ENCODE results near the gene C6orf163.
"Not testable (repeated sequence)": the region's sequence is repeated elsewhere in the genome, so short reads cannot be mapped to it uniquely, and the experiment has no call there.

Gene C6orf163

DNA sequence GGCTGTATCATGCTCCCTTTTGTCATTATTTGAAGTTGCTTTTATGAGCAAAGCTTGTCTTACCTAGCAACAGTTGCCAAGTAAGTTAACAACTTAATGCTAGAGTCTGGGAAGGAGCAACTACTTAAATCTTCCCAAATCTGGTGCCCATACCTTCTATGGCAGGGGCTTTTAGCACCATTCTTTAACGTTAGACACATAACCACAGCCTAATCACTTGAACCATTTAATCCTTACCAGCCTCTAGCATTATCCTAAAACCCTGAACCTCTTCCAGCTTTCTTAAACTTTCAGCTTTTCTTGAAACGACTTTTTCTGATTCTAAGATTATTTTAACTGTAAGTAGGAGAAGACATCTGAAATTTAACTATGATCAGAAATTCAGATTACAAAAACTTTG is at the start of gene C6orf163:
C6orf163 (plus strand) TSS at position 83 of the 400 bp plus-strand sequence; CDS start at position 370, 287 bp downstream.
- Histone ChIP-seq H3K27me3 (ENCODE audit: control insufficient read depth in 5 of 5, insufficient read depth in 4 of 5, low read length in 5 of 5) (no peaks in the 10 kb centered on the region), H3K9me3 (ENCODE audit: control insufficient read depth in 5 of 5, low read length in 5 of 5) (no peaks in the 10 kb centered on the region), H3K36me3 (ENCODE audit: control insufficient read depth in 5 of 5, insufficient read depth in 5 of 5, low read length in 5 of 5) (peaks cover 0 to 3% (median 0%) of the 10 kb centered on the region in 5 donors), H3K27ac (ENCODE audit: low read depth, low read length) (no peak within 1 kb of the TSS), H3K4me3 (ENCODE audit: low read depth in 1 of 5, low read length in 5 of 5) (no peak within 1 kb of the TSS), H3K9ac (ENCODE audit: low read length in 5 of 5) (no peak within 1 kb of the TSS), H3K4me1 (ENCODE audit: control insufficient read depth in 5 of 5, insufficient read depth in 5 of 5, low read length in 5 of 5) (peaks cover 0 to 5% (median 0%) of the 10 kb centered on the region in 5 donors)

DNA sequence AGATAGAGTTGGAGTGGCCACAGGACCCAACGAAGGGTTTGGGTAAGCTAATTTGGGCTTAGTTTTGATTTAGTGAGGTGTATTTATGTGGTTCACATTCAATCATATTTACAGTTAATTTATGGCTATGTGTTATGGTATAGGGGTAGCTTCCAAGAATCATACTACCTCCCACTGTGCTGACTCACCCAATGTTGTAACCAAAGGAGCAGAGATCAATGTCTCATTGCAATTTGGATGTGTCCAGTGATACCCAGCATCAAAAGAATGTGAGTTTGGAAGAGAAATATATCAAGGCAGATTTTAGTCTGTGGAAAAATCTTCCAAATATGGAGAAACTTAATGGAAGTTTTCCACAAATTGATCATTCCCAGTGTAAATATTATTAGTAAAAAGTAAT is 47.5 kb upstream of the C6orf163 start:
- Histone ChIP-seq H3K4me3 (ENCODE audit: low read depth in 1 of 5, low read length in 5 of 5) (no peak overlapping the region), H3K36me3 (ENCODE audit: control insufficient read depth in 5 of 5, insufficient read depth in 5 of 5, low read length in 5 of 5) (no peaks in the 10 kb centered on the region), H3K27me3 (ENCODE audit: control insufficient read depth in 5 of 5, insufficient read depth in 4 of 5, low read length in 5 of 5) (peaks cover 0 to 5% (median 0%) of the 10 kb centered on the region in 5 donors), H3K27ac (ENCODE audit: low read depth, low read length) (no peak overlapping the region), H3K9me3 (ENCODE audit: control insufficient read depth in 5 of 5, low read length in 5 of 5) (no peaks in the 10 kb centered on the region), H3K4me1 (ENCODE audit: control insufficient read depth in 5 of 5, insufficient read depth in 5 of 5, low read length in 5 of 5) (no peaks in the 10 kb centered on the region), H3K9ac (ENCODE audit: low read length in 5 of 5) (no peak overlapping the region)

- not testable (repeated sequence) for H3K9me3 ChIP-seq (ENCODE audit: control insufficient read depth in 5 of 5, low read length in 5 of 5); H3K27me3 ChIP-seq (ENCODE audit: control insufficient read depth in 5 of 5, insufficient read depth in 4 of 5, low read length in 5 of 5); H3K27ac ChIP-seq (ENCODE audit: low read depth, low read length); H3K36me3 ChIP-seq (ENCODE audit: control insufficient read depth in 5 of 5, insufficient read depth in 5 of 5, low read length in 5 of 5); H3K4me3 ChIP-seq (ENCODE audit: low read depth in 1 of 5, low read length in 5 of 5); H3K4me1 ChIP-seq (ENCODE audit: control insufficient read depth in 5 of 5, insufficient read depth in 5 of 5, low read length in 5 of 5); H3K9ac ChIP-seq (ENCODE audit: low read length in 5 of 5)
Observed at GRCh38 chr6:87301277-87301676, 43.3 kb upstream of the C6orf163 start.

- no peak overlapping the region for H3K4me3 ChIP-seq (ENCODE audit: low read depth in 1 of 5, low read length in 5 of 5)
- H3K9ac ChIP-seq (ENCODE audit: low read length in 5 of 5) = no peak overlapping the region
- no peak overlapping the region for H3K27ac ChIP-seq (ENCODE audit: low read depth, low read length)
- H3K4me1 ChIP-seq (ENCODE audit: control insufficient read depth in 5 of 5, insufficient read depth in 5 of 5, low read length in 5 of 5) = no peaks in the 10 kb centered on the region
- peaks cover 0 to 2% (median 0%) of the 10 kb centered on the region in 5 donors for H3K27me3 ChIP-seq (ENCODE audit: control insufficient read depth in 5 of 5, insufficient read depth in 4 of 5, low read length in 5 of 5)
- H3K9me3 ChIP-seq (ENCODE audit: control insufficient read depth in 5 of 5, low read length in 5 of 5) = peaks cover 0 to 2% (median 0%) of the 10 kb centered on the region in 5 donors
- H3K36me3 ChIP-seq (ENCODE audit: control insufficient read depth in 5 of 5, insufficient read depth in 5 of 5, low read length in 5 of 5) = no peaks in the 10 kb centered on the region
Observed at GRCh38 chr6:87308970-87309369, 35.6 kb upstream of the C6orf163 start.

- Histone ChIP-seq H3K27me3 (ENCODE audit: control insufficient read depth in 5 of 5, insufficient read depth in 4 of 5, low read length in 5 of 5) (peaks cover 0 to 7% (median 0%) of the 10 kb centered on the region in 5 donors), H3K9me3 (ENCODE audit: control insufficient read depth in 5 of 5, low read length in 5 of 5) (no peaks in the 10 kb centered on the region), H3K4me1 (ENCODE audit: control insufficient read depth in 5 of 5, insufficient read depth in 5 of 5, low read length in 5 of 5) (no peaks in the 10 kb centered on the region), H3K36me3 (ENCODE audit: control insufficient read depth in 5 of 5, insufficient read depth in 5 of 5, low read length in 5 of 5) (no peaks in the 10 kb centered on the region), H3K4me3 (ENCODE audit: low read depth in 1 of 5, low read length in 5 of 5) (no peak overlapping the region), H3K9ac (ENCODE audit: low read length in 5 of 5) (no peak overlapping the region), H3K27ac (ENCODE audit: low read depth, low read length) (no peak overlapping the region)
Observed at GRCh38 chr6:87312860-87313259, 31.8 kb upstream of the C6orf163 start.

GRCh38 chr6:87315071-87315470 is 29.5 kb upstream of the C6orf163 start:
- Histone ChIP-seq H3K27ac (ENCODE audit: low read depth, low read length) (no peak overlapping the region), H3K36me3 (ENCODE audit: control insufficient read depth in 5 of 5, insufficient read depth in 5 of 5, low read length in 5 of 5) (no peaks in the 10 kb centered on the region), H3K27me3 (ENCODE audit: control insufficient read depth in 5 of 5, insufficient read depth in 4 of 5, low read length in 5 of 5) (peaks cover 0 to 7% (median 0%) of the 10 kb centered on the region in 5 donors)

GRCh38 chr6:87319271-87319987 is 25.2 kb upstream of the C6orf163 start:
- Histone ChIP-seq H3K9me3 (ENCODE audit: control insufficient read depth in 5 of 5, low read length in 5 of 5) (no peaks in the 10 kb centered on the region), H3K27me3 (ENCODE audit: control insufficient read depth in 5 of 5, insufficient read depth in 4 of 5, low read length in 5 of 5) (peaks cover 0 to 5% (median 0%) of the 10 kb centered on the region in 5 donors), H3K9ac (ENCODE audit: low read length in 5 of 5) (no peak overlapping the region), H3K27ac (ENCODE audit: low read depth, low read length) (no peak overlapping the region), H3K4me3 (ENCODE audit: low read depth in 1 of 5, low read length in 5 of 5) (no peak overlapping the region), H3K4me1 (ENCODE audit: control insufficient read depth in 5 of 5, insufficient read depth in 5 of 5, low read length in 5 of 5) (peaks cover 0 to 12% (median 9%) of the 10 kb centered on the region in 5 donors), H3K36me3 (ENCODE audit: control insufficient read depth in 5 of 5, insufficient read depth in 5 of 5, low read length in 5 of 5) (no peaks in the 10 kb centered on the region)

More at GRCh38 chr6:87315071-87315470, 29.5 kb upstream of the C6orf163 start:
- no peak overlapping the region for H3K9ac ChIP-seq (ENCODE audit: low read length in 5 of 5)
- H3K4me3 ChIP-seq (ENCODE audit: low read depth in 1 of 5, low read length in 5 of 5) = no peak overlapping the region
- no peaks in the 10 kb centered on the region for H3K9me3 ChIP-seq (ENCODE audit: control insufficient read depth in 5 of 5, low read length in 5 of 5)
- no peaks in the 10 kb centered on the region for H3K4me1 ChIP-seq (ENCODE audit: control insufficient read depth in 5 of 5, insufficient read depth in 5 of 5, low read length in 5 of 5)

DNA sequence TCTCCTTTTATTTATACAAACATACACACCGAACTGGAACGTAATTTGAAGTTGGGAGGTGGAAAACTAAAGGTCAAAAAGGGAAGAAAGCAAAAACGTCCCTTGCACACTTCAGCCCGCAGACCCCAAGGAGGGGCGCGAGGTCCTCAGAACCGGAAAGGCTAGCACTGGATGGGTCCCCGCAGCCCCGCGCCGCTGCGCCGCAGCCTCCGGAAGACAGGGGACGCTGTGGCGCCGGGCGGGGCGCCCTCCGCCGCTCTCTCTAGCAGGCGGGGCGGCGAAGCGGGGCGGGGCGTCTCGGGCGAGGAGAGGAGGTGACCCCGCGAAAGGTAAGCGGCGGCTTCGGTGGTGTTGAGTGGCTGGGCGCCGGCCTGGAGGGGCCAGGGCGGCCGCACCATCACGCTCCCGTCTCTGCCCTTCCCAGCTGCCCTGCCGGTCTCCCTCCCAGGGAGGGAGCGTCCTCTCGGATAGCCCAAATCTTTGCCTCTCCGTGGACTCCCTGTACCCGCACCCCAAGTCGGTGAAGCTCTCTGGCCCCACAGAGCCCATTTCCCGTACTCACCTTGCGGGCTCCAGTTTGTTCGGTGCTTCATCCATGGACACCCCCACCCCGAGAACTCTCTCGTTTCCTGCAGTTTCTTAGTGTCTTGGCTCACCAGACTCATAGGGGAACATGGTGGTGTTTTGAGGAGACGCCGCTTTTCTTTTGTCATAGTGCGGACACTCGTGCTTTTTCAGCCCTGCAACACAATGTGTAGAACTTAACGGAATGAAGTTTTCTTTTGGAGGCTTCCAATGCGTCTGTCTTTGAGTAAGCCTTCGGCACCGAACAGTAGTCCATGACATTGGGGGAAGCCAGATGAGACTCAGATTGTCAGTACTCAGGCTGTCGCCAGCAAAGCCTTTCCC is 22.1 kb upstream of the C6orf163 start, which contains the start of gene SMIM8:
SMIM8 (plus strand) TSS at position 285 of the 909 bp plus-strand sequence. CDS start 14,444 bp downstream, outside the sequence.
- Histone ChIP-seq H3K4me3 (ENCODE audit: low read depth in 1 of 5, low read length in 5 of 5) (peak within 1 kb of the TSS; percentile 94 to 100 (median 99)), H3K9me3 (ENCODE audit: control insufficient read depth in 5 of 5, low read length in 5 of 5) (no peaks in the 10 kb centered on the region), H3K36me3 (ENCODE audit: control insufficient read depth in 5 of 5, insufficient read depth in 5 of 5, low read length in 5 of 5) (no peaks in the 10 kb centered on the region), H3K27me3 (ENCODE audit: control insufficient read depth in 5 of 5, insufficient read depth in 4 of 5, low read length in 5 of 5) (no peaks in the 10 kb centered on the region), H3K9ac (ENCODE audit: low read length in 5 of 5) (peak within 1 kb of the TSS; percentile 92 to 98 (median 97)), H3K4me1 (ENCODE audit: control insufficient read depth in 5 of 5, insufficient read depth in 5 of 5, low read length in 5 of 5) (peaks cover 0 to 12% (median 9%) of the 10 kb centered on the region in 5 donors), H3K27ac (ENCODE audit: low read depth, low read length) (peak within 1 kb of the TSS; percentile 50)

- H3K27ac ChIP-seq (ENCODE audit: low read depth, low read length); H3K9ac ChIP-seq (ENCODE audit: low read length in 5 of 5); H3K9me3 ChIP-seq (ENCODE audit: control insufficient read depth in 5 of 5, low read length in 5 of 5); H3K27me3 ChIP-seq (ENCODE audit: control insufficient read depth in 5 of 5, insufficient read depth in 4 of 5, low read length in 5 of 5); H3K36me3 ChIP-seq (ENCODE audit: control insufficient read depth in 5 of 5, insufficient read depth in 5 of 5, low read length in 5 of 5); H3K4me3 ChIP-seq (ENCODE audit: low read depth in 1 of 5, low read length in 5 of 5): not testable (repeated sequence)
- peaks cover 0 to 12% (median 9%) of the 10 kb centered on the region in 5 donors for H3K4me1 ChIP-seq (ENCODE audit: control insufficient read depth in 5 of 5, insufficient read depth in 5 of 5, low read length in 5 of 5)
Observed at GRCh38 chr6:87323880-87324279, 20.7 kb upstream of the C6orf163 start.

DNA sequence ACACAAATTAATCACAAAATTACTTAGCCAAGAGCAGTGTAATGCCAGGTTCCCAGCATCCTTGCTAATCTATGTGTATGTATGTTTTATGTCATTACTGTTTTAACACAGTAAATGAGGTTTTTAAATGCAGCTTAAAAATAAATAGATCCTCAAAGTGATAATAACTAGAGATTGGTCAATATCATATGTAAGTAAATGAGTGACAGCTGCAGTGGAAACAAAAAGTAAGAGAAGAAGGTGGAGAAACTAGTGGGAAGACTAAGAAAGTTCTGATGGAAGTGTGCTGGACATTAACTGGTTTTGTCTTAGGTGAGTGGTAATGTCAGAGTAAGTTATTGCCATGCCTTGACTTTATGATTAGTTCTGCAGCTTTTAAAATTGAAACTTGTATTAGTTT is 13.7 kb upstream of the C6orf163 start:
- H3K27ac ChIP-seq (ENCODE audit: low read depth, low read length) = no peak overlapping the region
- no peaks in the 10 kb centered on the region for H3K9me3 ChIP-seq (ENCODE audit: control insufficient read depth in 5 of 5, low read length in 5 of 5)
- H3K36me3 ChIP-seq (ENCODE audit: control insufficient read depth in 5 of 5, insufficient read depth in 5 of 5, low read length in 5 of 5) = no peaks in the 10 kb centered on the region
- no peak overlapping the region for H3K9ac ChIP-seq (ENCODE audit: low read length in 5 of 5)
- H3K27me3 ChIP-seq (ENCODE audit: control insufficient read depth in 5 of 5, insufficient read depth in 4 of 5, low read length in 5 of 5) = no peaks in the 10 kb centered on the region
- H3K4me3 ChIP-seq (ENCODE audit: low read depth in 1 of 5, low read length in 5 of 5) = no peak overlapping the region
- peaks cover 0 to 15% (median 9%) of the 10 kb centered on the region in 5 donors for H3K4me1 ChIP-seq (ENCODE audit: control insufficient read depth in 5 of 5, insufficient read depth in 5 of 5, low read length in 5 of 5)

Measured in subcutaneous abdominal adipose tissue (tissue), 5 donors.